ENCODE results near the gene CSF1. TPM values are rescaled to one million over a fixed set of nuclear protein-coding genes. Genes with fewer than 3 reads are reported as not detected.
A peak's percentile ranks its signal among the peaks of the same experiment; 100 is the strongest.

The CSF1 gene
- total RNA-seq, 1 donor from 2014 or later, result 159 TPM

DNA sequence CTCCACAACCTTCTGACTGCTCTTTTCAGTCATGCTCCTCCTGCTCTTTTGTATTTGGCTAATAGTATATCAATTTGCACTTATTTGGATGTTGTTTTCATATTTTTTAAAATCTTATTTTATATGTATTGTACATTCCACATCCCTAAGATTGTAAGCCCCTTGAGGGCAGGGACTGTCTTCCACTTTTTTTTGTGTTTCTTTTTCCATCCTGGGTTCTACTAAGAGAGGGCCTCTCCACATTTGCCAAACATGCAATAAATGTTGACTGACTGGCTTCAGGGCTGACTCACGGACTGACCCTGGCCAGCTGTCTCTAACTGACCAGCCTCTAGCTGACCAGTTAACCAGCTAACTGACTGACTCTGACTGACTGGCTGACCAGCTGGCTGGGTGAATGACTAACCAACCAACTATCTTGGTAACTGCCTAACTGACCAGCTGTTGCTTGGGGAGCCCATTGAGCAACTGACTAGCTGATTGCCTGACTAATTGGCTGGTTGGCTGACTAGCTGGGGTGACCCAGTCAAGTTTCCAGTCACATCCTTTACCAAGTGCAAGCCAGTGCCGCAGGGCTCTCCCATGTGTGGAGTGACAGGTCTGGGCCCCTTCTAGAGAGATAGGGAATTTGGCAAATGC, 16.1 kb downstream of the CSF1 start:
- Histone ChIP-seq H3K9me3 (no peaks in the 10 kb centered on the region), H3K4me1 (peaks cover 77% of the 10 kb centered on the region), H3K27me3 (no peaks in the 10 kb centered on the region), H3K4me3 (no peak overlapping the region), H3K27ac (peak overlapping the region; percentile 82), H3K36me3 (peaks cover 0 to 63% of the 10 kb centered on the region in 2 donors)
- intact Hi-C loops (cut with DNase I), result no loop called here
- DNase-seq (ENCODE audit: extremely low spot score in 2 of 2), result peak in 1 of 2 donors; percentile 87
- TF ChIP-seq CTCF (IDR thresholded peaks at IDR 0.05) (no peak), POLR2AphosphoS5 (IDR thresholded peaks at IDR 0.05; ENCODE audit: insufficient read depth in 1 of 2, low read depth in 1 of 2) (no peak), POLR2A (IDR thresholded peaks at IDR 0.05) (no peak)

GRCh38 chr1:109927356-109927755, 16.7 kb downstream of the CSF1 start:
- peak overlapping the region; percentile 82 for H3K27ac ChIP-seq
- H3K4me3 ChIP-seq, result no peak overlapping the region
- peaks cover 76% of the 10 kb centered on the region for H3K4me1 ChIP-seq
- intact Hi-C loops (cut with DNase I), result no loop called here
- peak in 1 of 2 donors; percentile 86 for DNase-seq (ENCODE audit: extremely low spot score in 2 of 2)
- H3K9me3 ChIP-seq, result no peaks in the 10 kb centered on the region
- H3K36me3 ChIP-seq, result peaks cover 0 to 58% of the 10 kb centered on the region in 2 donors
- TF ChIP-seq POLR2A (IDR thresholded peaks at IDR 0.05) (no peak), CTCF (IDR thresholded peaks at IDR 0.05) (no peak), POLR2AphosphoS5 (IDR thresholded peaks at IDR 0.05; ENCODE audit: insufficient read depth in 1 of 2, low read depth in 1 of 2) (no peak)
- no peaks in the 10 kb centered on the region for H3K27me3 ChIP-seq

GRCh38 chr1:109927911-109928321, 17.3 kb downstream of the CSF1 start:
- H3K27ac ChIP-seq, result peak overlapping the region; percentile 82
- peaks cover 71% of the 10 kb centered on the region for H3K4me1 ChIP-seq
- H3K4me3 ChIP-seq, result no peak overlapping the region
- peak in 1 of 2 donors; percentile 97 for DNase-seq (ENCODE audit: extremely low spot score in 2 of 2)
- intact Hi-C loops (cut with DNase I), result no loop called here
- TF ChIP-seq POLR2AphosphoS5 (IDR thresholded peaks at IDR 0.05; ENCODE audit: insufficient read depth in 1 of 2, low read depth in 1 of 2), result peak; percentile 63 to 77
- no peak for TF ChIP-seq POLR2A (IDR thresholded peaks at IDR 0.05)
- peaks cover 0 to 52% of the 10 kb centered on the region in 2 donors for H3K36me3 ChIP-seq
- no peaks in the 10 kb centered on the region for H3K9me3 ChIP-seq
- H3K27me3 ChIP-seq, result no peaks in the 10 kb centered on the region

DNA sequence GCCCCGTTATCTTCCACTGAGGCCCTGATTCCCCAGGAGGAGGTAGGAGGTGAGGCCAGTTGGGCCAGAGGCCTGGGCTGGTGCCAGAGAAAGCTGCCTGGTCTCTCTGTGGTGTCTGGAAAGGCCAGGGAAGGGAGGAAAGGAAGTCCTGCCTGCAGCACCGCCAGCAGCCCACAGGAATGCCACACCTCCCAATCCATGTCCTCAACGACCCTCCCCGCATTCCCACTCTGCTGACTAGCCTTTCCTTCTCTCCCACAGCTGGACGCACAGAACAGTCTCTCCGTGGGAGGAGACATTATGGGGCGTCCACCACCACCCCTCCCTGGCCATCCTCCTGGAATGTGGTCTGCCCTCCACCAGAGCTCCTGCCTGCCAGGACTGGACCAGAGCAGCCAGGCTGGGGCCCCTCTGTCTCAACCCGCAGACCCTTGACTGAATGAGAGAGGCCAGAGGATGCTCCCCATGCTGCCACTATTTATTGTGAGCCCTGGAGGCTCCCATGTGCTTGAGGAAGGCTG, 18.0 kb downstream of the CSF1 start:
- peaks cover 0 to 45% of the 10 kb centered on the region in 2 donors for H3K36me3 ChIP-seq
- intact Hi-C loops (cut with DNase I), result no loop called here

GRCh38 chr1:109929170-109929569, 18.5 kb downstream of the CSF1 start:
- Histone ChIP-seq H3K4me3 (no peak overlapping the region), H3K27me3 (no peaks in the 10 kb centered on the region), H3K4me1 (peaks cover 68% of the 10 kb centered on the region), H3K36me3 (peaks cover 0 to 40% of the 10 kb centered on the region in 2 donors), H3K9me3 (no peaks in the 10 kb centered on the region), H3K27ac (peak overlapping the region; percentile 82)
- intact Hi-C loops (cut with DNase I), result no loop called here
- TF ChIP-seq POLR2A (IDR thresholded peaks at IDR 0.05) (no peak), POLR2AphosphoS5 (IDR thresholded peaks at IDR 0.05; ENCODE audit: insufficient read depth in 1 of 2, low read depth in 1 of 2) (no peak), CTCF (IDR thresholded peaks at IDR 0.05) (no peak)
- DNase-seq (ENCODE audit: extremely low spot score in 2 of 2), result peak in 1 of 2 donors; percentile 79

More for the DNA sequence above, 18.0 kb downstream of the CSF1 start:
- no peaks in the 10 kb centered on the region for H3K9me3 ChIP-seq
- peak overlapping the region; percentile 82 for H3K27ac ChIP-seq
- DNase-seq (ENCODE audit: extremely low spot score in 2 of 2), result peak in 1 of 2 donors; percentile 88
- TF ChIP-seq CTCF (IDR thresholded peaks at IDR 0.05) (no peak), POLR2A (IDR thresholded peaks at IDR 0.05) (no peak), POLR2AphosphoS5 (IDR thresholded peaks at IDR 0.05; ENCODE audit: insufficient read depth in 1 of 2, low read depth in 1 of 2) (no peak)
- peaks cover 68% of the 10 kb centered on the region for H3K4me1 ChIP-seq
- H3K4me3 ChIP-seq, result no peak overlapping the region
- no peaks in the 10 kb centered on the region for H3K27me3 ChIP-seq
